Measurements from ENCODE around the gene P3H1.

P3H1 gene

GRCh38 chr1:42780176-42780575 lies 13.3 kb upstream of the P3H1 start:
- TF ChIP-seq ZFX (IDR thresholded peaks at IDR 0.05) (no peak), CTCF (conservative IDR thresholded peaks at IDR 0.05) (no peak)

GRCh38 chr1:42779725-42780124 lies 12.9 kb upstream of the P3H1 start:
- TF ChIP-seq CTCF (conservative IDR thresholded peaks at IDR 0.05) (no peak), ZFX (IDR thresholded peaks at IDR 0.05) (no peak)
- no peak overlapping the region for H3K27ac ChIP-seq

More at GRCh38 chr1:42780176-42780575, 13.3 kb upstream of the P3H1 start:
- no peak overlapping the region for H3K27ac ChIP-seq

- H3K27ac ChIP-seq, result no peak overlapping the region
- TF ChIP-seq ZFX (IDR thresholded peaks at IDR 0.05) (no peak), CTCF (conservative IDR thresholded peaks at IDR 0.05) (peak; percentile 74)
Measured at GRCh38 chr1:42777852-42778251, 11.0 kb upstream of the P3H1 start.

GRCh38 chr1:42776502-42776901 lies 9.7 kb upstream of the P3H1 start:
- TF ChIP-seq ZFX (IDR thresholded peaks at IDR 0.05), result no peak
- TF ChIP-seq CTCF (conservative IDR thresholded peaks at IDR 0.05), result no peak
- no peak overlapping the region for H3K27ac ChIP-seq

GRCh38 chr1:42774928-42775526 lies 8.2 kb upstream of the P3H1 start:
- TF ChIP-seq CTCF (conservative IDR thresholded peaks at IDR 0.05) (no peak), ZFX (IDR thresholded peaks at IDR 0.05) (no peak)
- H3K27ac ChIP-seq, result no peak overlapping the region

GRCh38 chr1:42773420-42773819 lies 6.6 kb upstream of the P3H1 start:
- TF ChIP-seq ZFX (IDR thresholded peaks at IDR 0.05) (no peak), CTCF (conservative IDR thresholded peaks at IDR 0.05) (no peak)
- H3K27ac ChIP-seq, result no peak overlapping the region

GRCh38 chr1:42769811-42770210 lies 3.0 kb upstream of the P3H1 start:
- no peak overlapping the region for H3K27ac ChIP-seq
- TF ChIP-seq ZFX (IDR thresholded peaks at IDR 0.05), result no peak
- no peak for TF ChIP-seq CTCF (conservative IDR thresholded peaks at IDR 0.05)
